ENCODE results near the gene REXO4. TPM values are rescaled to one million over a fixed set of nuclear protein-coding genes. Genes with fewer than 3 reads are reported as not detected.

The REXO4 gene
- total and polyA plus RNA-seq, 2 of the 8 experiments (the other 6 are each of a cell fraction or from before 2014, with no cell fraction given), result 19.1 to 38.3 TPM

DNA sequence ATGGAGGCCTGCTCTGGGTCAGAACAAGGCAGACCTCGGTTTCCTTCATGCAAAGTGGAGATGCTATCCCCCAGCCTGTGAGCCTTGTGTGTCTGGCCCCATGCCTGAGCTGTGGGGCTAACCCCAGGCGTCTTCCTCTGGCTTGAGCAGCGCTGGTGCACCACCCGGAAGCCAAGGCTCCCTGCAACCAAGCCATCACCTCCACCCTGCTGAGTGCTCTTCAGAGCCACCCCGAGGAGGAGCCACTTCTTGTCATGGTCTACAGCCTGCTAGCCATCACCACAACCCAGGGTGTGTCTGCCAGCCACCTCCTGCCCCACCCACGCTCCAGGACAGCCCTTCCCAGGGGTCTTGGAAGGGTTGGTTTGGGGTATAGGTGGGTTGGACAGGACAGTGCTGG is 16.2 kb downstream of the REXO4 start:
- Histone ChIP-seq H3K79me2 (ENCODE audit: control insufficient read depth in 1 of 2, insufficient read depth in 2 of 2, low read length in 2 of 2) (no peaks in the 10 kb centered on the region), H3K79me1 (ENCODE audit: low read depth, low read length) (no peaks in the 10 kb centered on the region), H3K4me3 (ENCODE audit: extremely low read depth in 1 of 4, insufficient read depth in 2 of 4, low read depth in 3 of 4, low read length in 4 of 4) (no peak overlapping the region), H3K9me3 (ENCODE audit: insufficient read depth in 2 of 2, low read depth in 1 of 2, low read length in 1 of 2) (no peaks in the 10 kb centered on the region), H3K27me3 (replicated peaks in 1 of 4; ENCODE audit: control insufficient read depth in 3 of 4, extremely low read depth in 1 of 4, insufficient read depth in 3 of 4, low read length in 3 of 4) (no peaks in the 10 kb centered on the region), H3K36me3 (ENCODE audit: control insufficient read depth in 2 of 4, insufficient read depth in 4 of 4, low read length in 3 of 4) (peaks cover 9 to 14% (median 13%) of the 10 kb centered on the region in 4 experiments; a peak in 5 of 8 replicates), H3K23me2 (ENCODE audit: low read depth, low read length) (no peaks in the 10 kb centered on the region), H4K5ac (ENCODE audit: insufficient read length, low read depth, low read length) (no peak overlapping the region), H3K9ac (replicated peaks in 1 of 4; ENCODE audit: extremely low read depth in 1 of 4, low read depth in 3 of 4, low read length in 3 of 4) (no peak overlapping the region), H2BK12ac (ENCODE audit: low read depth, low read length) (no peak overlapping the region), H2BK120ac (replicated peaks; ENCODE audit: low read depth, low read length) (no peak overlapping the region), H3K14ac (ENCODE audit: insufficient read length) (no peak overlapping the region), H2BK15ac (ENCODE audit: low read length) (no peak overlapping the region), H3K23ac (ENCODE audit: insufficient read length) (no peak overlapping the region), H4K20me1 (replicated peaks in 1 of 2; ENCODE audit: control insufficient read depth in 1 of 2, insufficient read depth in 2 of 2, low read length in 2 of 2) (peaks cover 10 to 13% of the 10 kb centered on the region in 2 experiments), H4K8ac (ENCODE audit: extremely low read depth, insufficient read depth, low read length) (no peak overlapping the region), H3K56ac (replicated peaks; ENCODE audit: insufficient read length, low read depth, low read length) (no peak overlapping the region), H2AFZ (ENCODE audit: low read length) (no peak overlapping the region), H2AK5ac (ENCODE audit: low read depth, low read length) (no peak overlapping the region), H3K27ac (ENCODE audit: low read depth, low read length) (no peak overlapping the region), H2BK20ac (ENCODE audit: low read length) (no peak overlapping the region), H3K4ac (replicated peaks; ENCODE audit: insufficient read length, low read depth, low read length) (no peak overlapping the region), H3K4me1 (replicated peaks in 1 of 4; ENCODE audit: control insufficient read depth in 3 of 4, insufficient read depth in 4 of 4, low read length in 3 of 4) (no peaks in the 10 kb centered on the region), H3K4me2 (ENCODE audit: insufficient read depth in 1 of 2, low read depth in 2 of 2, low read length in 2 of 2) (no peak overlapping the region), H4K91ac (replicated peaks; ENCODE audit: insufficient read length, low read length) (no peak overlapping the region), H3K18ac (ENCODE audit: extremely low read depth, low read length) (no peak overlapping the region), H2BK5ac (ENCODE audit: low read depth, low read length) (no peak overlapping the region)
- ChIA-PET POLR2A (ENCODE audit: partially characterized antibody) (interaction anchor here (1.0 to 5.6 kb wide), 4 partner anchors 14 to 59 kb away, joined by 3 to 31 read pairs (median 6); no protein-coding TSS in a partner anchor), CTCF (ENCODE audit: partially characterized antibody) (interaction anchor here (1.2 to 3.2 kb wide), 5 partner anchors 11 to 85 kb away, joined by 3 to 14 read pairs (median 4); no protein-coding TSS in a partner anchor)
- 92% methylated on average over 5 of the region's 6 CpGs; no CpG with 5 or more reads in 1 of the 2 experiments for WGBS, 2 experiments (ENCODE audit: extremely low coverage in 1 of 2, insufficient coverage in 1 of 2, insufficient read length in 1 of 2, insufficient replicate concordance in 2 of 2, low coverage in 1 of 2, low lambda C conversion rate in 2 of 2, missing lambda C conversion rate in 1 of 2)
- TF ChIP-seq POU5F1 (IDR thresholded peaks at IDR 0.05; ENCODE audit: low read depth, low read length) (no peak), ZNF274 (IDR thresholded peaks at IDR 0.05; ENCODE audit: borderline replicate concordance, extremely low read depth, low read length) (no peak), CBX5 (IDR thresholded peaks at IDR 0.05; ENCODE audit: low read depth, low read length) (no peak), SIRT6 (IDR thresholded peaks at IDR 0.05; ENCODE audit: low read length) (no peak), NANOG (IDR thresholded peaks at IDR 0.05; ENCODE audit: insufficient read depth, low read depth, low read length, poor library complexity, severe bottlenecking) (no peak), SAP30 (IDR thresholded peaks at IDR 0.05; ENCODE audit: insufficient read depth, insufficient replicate concordance, low read length) (no peak), EP300 (IDR thresholded peaks at IDR 0.05; ENCODE audit: borderline replicate concordance in 1 of 2, low read depth in 2 of 2, low read length in 2 of 2) (no peak), SRF (IDR thresholded peaks at IDR 0.05; ENCODE audit: low read depth, low read length) (no peak), SIX5 (IDR thresholded peaks at IDR 0.05; ENCODE audit: low read depth, low read length) (no peak), TAF7 (optimal IDR thresholded peaks at IDR 0.05; ENCODE audit: borderline replicate concordance, low read depth, low read length) (no peak)
- DNase-seq (ENCODE audit: low read depth in 1 of 2, low spot score in 2 of 2) (no peak), FAIRE-seq (no peak)

All from H1 (cell line).